Transverse colon (tissue), 4 donors: ENCODE data around the gene MCTP2. TPM values are rescaled to one million over a fixed set of nuclear protein-coding genes. Genes with fewer than 3 reads are reported as not detected.

Experiments used
- DNase-seq: peaks from one replicate; pipeline ENCODE4 v3.0.0-alpha.2; 2019
- H3K27ac ChIP-seq, 4 donors: fragments of 200-600 bp; sonication (generic); 2 replicates each; pipeline ENCODE4 v1.5.1; 2016 to 2018; ENCODE audit warnings: inconsistent platforms in 4 of 4
- H3K27me3 ChIP-seq: fragments of 200-600 bp; sonication (generic); 2 replicates; pipeline ENCODE4 v1.5.1; 2017; ENCODE audit warnings: inconsistent platforms
- H3K36me3 ChIP-seq, 4 donors: fragments of 200-600 bp; sonication (generic); 2 replicates each; pipeline ENCODE4 v1.5.1; 2017 to 2019; ENCODE audit warnings: inconsistent platforms in 4 of 4
- H3K4me1 ChIP-seq, 4 donors: fragments of 200-600 bp; sonication (generic); 2 replicates each; pipeline ENCODE4 v1.5.1; 2017 to 2020; ENCODE audit warnings: inconsistent platforms in 4 of 4
- H3K4me3 ChIP-seq, 4 donors: fragments of 200-600 bp; sonication (generic); 1 replicate in 1 of 4; 2 replicates in 3 of 4; pipeline versions ENCODE4 v1.5.1 to v1.6.1; 2017 to 2019; ENCODE audit warnings: inconsistent platforms in 4 of 4
- H3K9me3 ChIP-seq, 2 donors: fragments of 200-600 bp; sonication (generic); 2 replicates each; pipeline ENCODE4 v1.5.1; 2017 to 2019; ENCODE audit warnings: inconsistent platforms in 2 of 2
- EP300 ChIP-seq: sonication (generic); formaldehyde crosslinking; IDR thresholded peaks from one replicate; pipeline ENCODE4 v1.6.1; 2017; ENCODE audit warnings: antibody characterized with exemption, low read depth
- POLR2A ChIP-seq: fragments of 450-650 bp; IDR thresholded peaks from one replicate; pipeline ENCODE4 v1.6.1; 2016; ENCODE audit warnings: antibody characterized with exemption, mild to moderate bottlenecking, moderate library complexity
- POLR2AphosphoS5 ChIP-seq, 3 donors: sonication (generic); formaldehyde crosslinking; IDR thresholded peaks; one replicate each; pipeline ENCODE4 v1.6.1; 2016; ENCODE audit warnings: antibody characterized with exemption in 3 of 3
- WGBS, 2 donors: methylation state at CpG; one replicate each; pipeline ENCODE4 v1.1.5; 2018; ENCODE audit warnings: low coverage in 1 of 2; 5-methylcytosine and 5-hydroxymethylcytosine counted together
- in situ Hi-C, 4 donors: fragments of 200-750 bp; cut with MboI; loops; one replicate each; pipeline versions ENCODE4 v1.15.0 to v1.15.1; 2017; ENCODE audit warnings: low sequenced_read_pairs in 3 of 4, low pct_ligation_motif_present in 1 of 4, low pct_unique_long_range_greater_than_20kb in 1 of 4
- intact Hi-C: fragments of 100-400 bp; cut with DNase I; formaldehyde crosslinking; loops from one replicate; pipeline ENCODE4 v1.15.1; 2023; ENCODE audit warnings: low total_unique reads
- total RNA-seq, 4 donors: library from RNA; depleted of rRNA; stranded (reverse); fragments of >200 nt; gene quantifications; one replicate each; pipeline ENCODE4 v1.1.0, GENCODE V29; 2016
- TF ChIP-seq, protein P1 (sequence below), 5 experiments: fragments of 200-600 bp in 3 of 5; fragments of 450-650 bp in 2 of 5; sonication (generic) in 3 of 5; IDR thresholded peaks; 1 replicate in 2 of 5; 2 replicates in 3 of 5; pipeline ENCODE4 v1.5.1; 2016 to 2017; ENCODE audit warnings: antibody characterized with exemption in 5 of 5, inconsistent platforms in 3 of 5, mild to moderate bottlenecking in 2 of 5, moderate library complexity in 1 of 5

Gene MCTP2
- total RNA-seq, 4 donors from 2014 or later: 108 to 409 (median 144) TPM

DNA sequence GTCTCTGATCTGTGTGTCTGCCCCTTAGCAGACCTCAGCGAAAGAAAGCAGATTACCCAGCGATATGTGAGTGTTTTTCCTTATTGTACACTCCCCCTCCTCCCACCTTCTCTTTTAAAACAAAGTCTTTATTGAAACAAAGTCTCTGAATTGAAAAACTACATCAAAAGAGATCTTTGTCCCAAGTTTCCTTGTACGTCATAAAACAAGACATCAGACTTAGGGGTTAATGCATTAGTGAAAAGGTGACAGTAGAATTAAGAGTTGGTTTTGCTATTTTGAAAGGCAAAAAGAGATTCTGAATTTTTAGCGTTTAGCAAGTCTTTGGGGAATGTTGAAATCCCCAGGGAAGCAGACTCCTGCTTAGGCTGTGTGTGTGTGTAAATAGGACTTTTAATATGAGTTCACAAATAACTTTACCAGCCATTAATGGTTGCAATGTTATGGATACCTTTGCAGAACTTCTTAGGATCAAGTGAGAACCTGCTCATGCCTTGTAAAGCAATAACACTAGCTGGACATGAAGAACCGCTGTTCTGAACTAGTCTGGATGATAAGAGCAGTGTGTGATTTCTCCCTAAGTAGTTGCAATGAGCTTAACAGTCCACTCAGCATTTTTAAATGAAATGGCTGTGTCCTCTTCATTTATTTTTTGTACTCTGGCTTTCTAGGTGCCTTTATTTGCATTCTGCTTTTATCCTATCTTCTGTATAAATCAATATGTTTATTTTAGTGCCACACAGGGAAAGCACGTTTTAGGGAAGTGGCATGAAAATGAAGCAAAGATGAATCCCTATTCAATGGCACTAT, 136.6 kb downstream of the MCTP2 start:
- WGBS, 2 donors: 60 to 86% methylated on average over 6 of the region's 6 CpGs
- TF ChIP-seq, protein P1, sequence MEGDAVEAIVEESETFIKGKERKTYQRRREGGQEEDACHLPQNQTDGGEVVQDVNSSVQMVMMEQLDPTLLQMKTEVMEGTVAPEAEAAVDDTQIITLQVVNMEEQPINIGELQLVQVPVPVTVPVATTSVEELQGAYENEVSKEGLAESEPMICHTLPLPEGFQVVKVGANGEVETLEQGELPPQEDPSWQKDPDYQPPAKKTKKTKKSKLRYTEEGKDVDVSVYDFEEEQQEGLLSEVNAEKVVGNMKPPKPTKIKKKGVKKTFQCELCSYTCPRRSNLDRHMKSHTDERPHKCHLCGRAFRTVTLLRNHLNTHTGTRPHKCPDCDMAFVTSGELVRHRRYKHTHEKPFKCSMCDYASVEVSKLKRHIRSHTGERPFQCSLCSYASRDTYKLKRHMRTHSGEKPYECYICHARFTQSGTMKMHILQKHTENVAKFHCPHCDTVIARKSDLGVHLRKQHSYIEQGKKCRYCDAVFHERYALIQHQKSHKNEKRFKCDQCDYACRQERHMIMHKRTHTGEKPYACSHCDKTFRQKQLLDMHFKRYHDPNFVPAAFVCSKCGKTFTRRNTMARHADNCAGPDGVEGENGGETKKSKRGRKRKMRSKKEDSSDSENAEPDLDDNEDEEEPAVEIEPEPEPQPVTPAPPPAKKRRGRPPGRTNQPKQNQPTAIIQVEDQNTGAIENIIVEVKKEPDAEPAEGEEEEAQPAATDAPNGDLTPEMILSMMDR (IDR thresholded peaks at IDR 0.05): no peak
- TF ChIP-seq POLR2A (no peak), EP300 (no peak), POLR2AphosphoS5 (IDR thresholded peaks at IDR 0.05) (no peak)

DNA sequence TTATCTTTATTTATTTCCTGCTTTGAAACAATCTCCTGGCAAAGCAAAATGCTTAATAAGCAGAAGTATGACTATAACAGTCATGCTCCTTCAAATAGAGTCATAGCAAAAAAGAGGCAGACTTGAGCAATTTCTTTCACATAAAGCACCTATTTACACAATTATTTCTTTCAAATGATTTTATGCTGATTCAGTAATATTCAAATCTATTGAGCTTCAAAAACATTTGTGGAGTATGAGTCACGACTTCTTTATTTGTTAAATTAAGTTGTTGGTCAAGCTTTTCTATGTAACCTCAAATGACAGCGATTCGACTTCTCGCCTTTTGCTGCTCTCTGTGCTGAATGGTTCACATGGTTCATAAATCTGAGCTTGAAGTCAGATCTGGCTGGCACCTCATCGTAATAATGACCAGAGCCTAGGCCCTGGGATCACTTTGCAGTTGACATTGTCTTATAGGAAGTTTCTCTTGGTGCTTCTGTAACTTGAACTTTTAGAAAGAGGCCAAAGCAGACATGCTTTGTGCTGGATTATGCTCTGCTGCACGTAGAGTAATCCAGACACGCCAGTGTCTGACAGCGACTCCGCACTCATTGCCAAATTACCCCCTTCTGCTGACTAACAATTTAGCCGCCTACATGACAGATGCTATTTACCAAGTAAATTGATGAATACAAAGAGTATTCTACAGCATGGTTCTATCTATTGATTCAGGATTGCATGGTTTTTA, 139.0 kb downstream of the MCTP2 start:
- 93 to 98% methylated on average over 8 to 10 of the region's 10 CpGs for WGBS, 2 donors
- intact Hi-C loops (no loop called here), in situ Hi-C loops (no loop called here)
- Histone ChIP-seq H3K4me1 (no peaks in the 10 kb centered on the region), H3K9me3 (no peaks in the 10 kb centered on the region), H3K27ac (no peak overlapping the region), H3K36me3 (peaks cover 0 to 41% (median 10%) of the 10 kb centered on the region in 4 donors), H3K27me3 (no peaks in the 10 kb centered on the region), H3K4me3 (no peak overlapping the region)
- TF ChIP-seq POLR2AphosphoS5 (IDR thresholded peaks at IDR 0.05) (no peak), POLR2A (no peak), EP300 (no peak)
- no peak for DNase-seq

More for the DNA sequence above, 136.6 kb downstream of the MCTP2 start:
- H3K27me3 ChIP-seq: no peaks in the 10 kb centered on the region
- H3K4me3 ChIP-seq: no peak overlapping the region
- H3K4me1 ChIP-seq: no peaks in the 10 kb centered on the region
- no peak for DNase-seq
- intact Hi-C loops: no loop called here
- H3K9me3 ChIP-seq: no peaks in the 10 kb centered on the region
- H3K27ac ChIP-seq: no peak overlapping the region
- peaks cover 0 to 40% (median 7%) of the 10 kb centered on the region in 4 donors for H3K36me3 ChIP-seq
- in situ Hi-C loops: no loop called here

DNA sequence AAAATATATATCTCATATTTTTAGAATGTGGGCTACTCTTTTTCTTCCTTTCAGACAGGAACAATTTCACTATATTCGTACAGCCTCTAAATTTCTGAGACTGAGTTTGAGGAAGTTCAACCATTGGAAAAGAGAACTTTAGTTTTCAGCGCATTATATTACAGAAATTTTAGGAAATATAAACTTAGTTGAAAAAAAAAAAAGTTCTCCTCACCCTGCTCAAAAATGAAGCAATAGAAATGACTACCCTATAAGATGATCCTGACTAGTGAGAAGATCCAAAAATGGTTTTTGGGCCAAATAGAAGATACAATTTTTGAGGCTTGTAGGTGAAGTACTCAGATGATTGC, 139.6 kb downstream of the MCTP2 start:
- peaks cover 0 to 41% (median 10%) of the 10 kb centered on the region in 4 donors for H3K36me3 ChIP-seq
- no peak overlapping the region for H3K27ac ChIP-seq
- in situ Hi-C loops: no loop called here
- no peaks in the 10 kb centered on the region for H3K4me1 ChIP-seq
- DNase-seq: no peak
- H3K27me3 ChIP-seq: no peaks in the 10 kb centered on the region
- no peak overlapping the region for H3K4me3 ChIP-seq
- intact Hi-C loops: no loop called here
- WGBS, 2 donors: 79 to 81% methylated on average over 2 of the region's 2 CpGs
- H3K9me3 ChIP-seq: no peaks in the 10 kb centered on the region
- TF ChIP-seq, protein P1 (IDR thresholded peaks at IDR 0.05): no peak
- no peak for TF ChIP-seq EP300
- no peak for TF ChIP-seq POLR2AphosphoS5 (IDR thresholded peaks at IDR 0.05)
- no peak for TF ChIP-seq POLR2A

DNA sequence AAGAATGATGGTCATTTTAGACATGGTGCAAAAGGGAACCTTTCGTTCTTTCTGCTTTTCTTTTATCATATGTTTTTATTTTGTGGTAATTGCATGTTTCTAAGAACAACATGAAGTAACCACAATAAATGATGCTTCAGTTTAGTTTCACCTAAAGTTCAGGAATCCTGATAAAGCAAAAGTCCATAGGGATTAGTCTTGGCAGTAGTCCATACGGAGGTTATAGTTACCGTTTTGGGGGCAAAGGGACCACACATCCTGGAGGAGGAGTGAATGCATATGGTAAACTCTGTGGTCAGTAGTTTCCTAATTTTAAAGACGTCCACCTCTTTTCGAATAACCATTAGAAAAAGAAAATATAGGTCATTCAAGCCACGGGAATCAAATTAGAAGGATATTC, 141.5 kb downstream of the MCTP2 start:
- no peak for TF ChIP-seq POLR2AphosphoS5 (IDR thresholded peaks at IDR 0.05)
- TF ChIP-seq, protein P1 (IDR thresholded peaks at IDR 0.05): no peak
- no peak for TF ChIP-seq POLR2A
- no peak for TF ChIP-seq EP300
- Histone ChIP-seq H3K27ac (no peak overlapping the region), H3K4me3 (no peak overlapping the region), H3K36me3 (peaks cover 0 to 37% (median 11%) of the 10 kb centered on the region in 4 donors), H3K9me3 (no peaks in the 10 kb centered on the region), H3K27me3 (no peaks in the 10 kb centered on the region), H3K4me1 (no peaks in the 10 kb centered on the region)
- in situ Hi-C loops (no loop called here), intact Hi-C loops (no loop called here)
- WGBS, 2 donors: 93 to 95% methylated on average over 6 of the region's 6 CpGs
- no peak for DNase-seq
